ENCODE data around the gene CCDC9B. TPM values are rescaled to one million over a fixed set of nuclear protein-coding genes. Genes with fewer than 3 reads are reported as not detected.

Gene CCDC9B
- total and polyA plus RNA-seq, 2 donors (not counting 1 experiment from before 2014, with no cell fraction given): 2.0 to 38.0 TPM

DNA sequence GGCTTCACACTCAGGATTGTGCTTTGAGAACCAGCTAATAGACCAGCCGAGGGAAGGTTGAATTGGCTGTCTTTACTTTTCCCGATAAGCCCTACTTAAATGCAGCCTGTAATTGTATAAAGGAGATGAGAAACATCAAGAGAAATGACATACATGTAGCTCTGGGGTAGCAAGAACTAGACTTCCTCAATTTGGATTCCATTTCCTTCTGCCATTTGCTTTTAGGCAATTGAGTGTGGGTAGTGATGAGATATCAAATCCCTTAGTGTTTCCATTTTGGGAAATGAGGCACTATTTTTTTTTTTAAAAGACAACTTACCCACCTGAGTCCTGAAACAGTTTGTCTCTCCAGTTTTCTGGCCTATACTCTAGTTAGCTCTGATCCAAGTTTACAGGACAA lies 15.0 kb downstream of the CCDC9B start:
- no peaks in the 10 kb centered on the region for H3K36me3 ChIP-seq (ENCODE audit: control insufficient read depth, insufficient read depth, low read length)

DNA sequence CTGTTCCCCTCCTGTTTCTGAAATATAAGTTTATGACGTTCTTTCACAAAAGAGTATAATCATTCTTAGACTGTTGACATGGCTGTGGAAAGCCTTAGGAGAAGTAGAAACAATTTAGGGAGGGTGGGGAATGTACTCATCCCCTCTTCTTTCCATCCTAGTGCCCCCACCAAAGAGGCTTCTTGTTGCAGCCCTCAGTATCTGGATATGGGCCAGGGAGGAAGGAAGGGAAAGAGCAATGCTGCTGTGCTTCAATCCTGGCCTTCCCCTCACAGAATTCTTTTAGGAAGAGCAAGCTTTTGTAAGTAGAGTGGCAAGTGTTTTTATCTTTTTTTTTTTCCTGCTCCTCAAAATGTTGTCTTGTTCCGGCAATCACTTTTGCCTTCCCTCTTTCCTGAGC lies 15.6 kb downstream of the CCDC9B start:
- Histone ChIP-seq H4K20me1 (ENCODE audit: control insufficient read depth, extremely low read depth, insufficient read depth, low read length) (no peaks in the 10 kb centered on the region), H3K4me1 (ENCODE audit: control insufficient read depth, extremely low read depth, insufficient read depth, low read length) (peaks cover 12% of the 10 kb centered on the region), H3K4me2 (ENCODE audit: extremely low read depth, insufficient read depth, low read length) (peak overlapping the region; percentile 87), H3K27me3 (ENCODE audit: control insufficient read depth, insufficient read depth, low read length) (no peaks in the 10 kb centered on the region), H3K79me2 (ENCODE audit: control insufficient read depth, insufficient read depth, low read length) (peaks cover 4% of the 10 kb centered on the region), H3K27ac (ENCODE audit: insufficient read depth, low read length) (no peak overlapping the region), H3K4me3 (replicated peaks in 1 of 4; ENCODE audit: control extremely low read depth in 1 of 4, insufficient read depth in 1 of 4, low read depth in 3 of 4, low read length in 4 of 4) (peak overlapping the region; percentile 55 to 66 (median 61)), H3K36me3 (ENCODE audit: control insufficient read depth, insufficient read depth, low read length) (no peaks in the 10 kb centered on the region), H2AFZ (ENCODE audit: low read length) (no peak overlapping the region), H3K9me3 (ENCODE audit: control insufficient read depth, insufficient read depth, low read depth, low read length) (no peaks in the 10 kb centered on the region), H3K9ac (ENCODE audit: insufficient read depth, low read length) (no peak overlapping the region)
- DNase-seq (ENCODE audit: low read depth in 2 of 2): no peak
- no peak for TF ChIP-seq EZH2 (IDR thresholded peaks at IDR 0.05; ENCODE audit: low read length, missing control alignments)

More for the DNA sequence above, 15.0 kb downstream of the CCDC9B start:
- Histone ChIP-seq H3K79me2 (ENCODE audit: control insufficient read depth, insufficient read depth, low read length) (peaks cover 4% of the 10 kb centered on the region), H3K9me3 (ENCODE audit: control insufficient read depth, insufficient read depth, low read depth, low read length) (no peaks in the 10 kb centered on the region), H2AFZ (ENCODE audit: low read length) (no peak overlapping the region), H3K27ac (ENCODE audit: insufficient read depth, low read length) (no peak overlapping the region), H3K4me1 (ENCODE audit: control insufficient read depth, extremely low read depth, insufficient read depth, low read length) (peaks cover 12% of the 10 kb centered on the region), H3K4me3 (replicated peaks in 1 of 4; ENCODE audit: control extremely low read depth in 1 of 4, insufficient read depth in 1 of 4, low read depth in 3 of 4, low read length in 4 of 4) (no peak overlapping the region), H3K27me3 (ENCODE audit: control insufficient read depth, insufficient read depth, low read length) (no peaks in the 10 kb centered on the region), H4K20me1 (ENCODE audit: control insufficient read depth, extremely low read depth, insufficient read depth, low read length) (no peaks in the 10 kb centered on the region), H3K9ac (ENCODE audit: insufficient read depth, low read length) (no peak overlapping the region), H3K4me2 (ENCODE audit: extremely low read depth, insufficient read depth, low read length) (no peak overlapping the region)
- DNase-seq (ENCODE audit: low read depth in 2 of 2): no peak
- TF ChIP-seq EZH2 (IDR thresholded peaks at IDR 0.05; ENCODE audit: low read length, missing control alignments) (no peak), CTCF (conservative IDR thresholded peaks at IDR 0.05 in 1 of 2, IDR thresholded peaks at IDR 0.05 in 1 of 2; ENCODE audit: low read depth in 1 of 2, low read length in 2 of 2) (no peak)

DNA sequence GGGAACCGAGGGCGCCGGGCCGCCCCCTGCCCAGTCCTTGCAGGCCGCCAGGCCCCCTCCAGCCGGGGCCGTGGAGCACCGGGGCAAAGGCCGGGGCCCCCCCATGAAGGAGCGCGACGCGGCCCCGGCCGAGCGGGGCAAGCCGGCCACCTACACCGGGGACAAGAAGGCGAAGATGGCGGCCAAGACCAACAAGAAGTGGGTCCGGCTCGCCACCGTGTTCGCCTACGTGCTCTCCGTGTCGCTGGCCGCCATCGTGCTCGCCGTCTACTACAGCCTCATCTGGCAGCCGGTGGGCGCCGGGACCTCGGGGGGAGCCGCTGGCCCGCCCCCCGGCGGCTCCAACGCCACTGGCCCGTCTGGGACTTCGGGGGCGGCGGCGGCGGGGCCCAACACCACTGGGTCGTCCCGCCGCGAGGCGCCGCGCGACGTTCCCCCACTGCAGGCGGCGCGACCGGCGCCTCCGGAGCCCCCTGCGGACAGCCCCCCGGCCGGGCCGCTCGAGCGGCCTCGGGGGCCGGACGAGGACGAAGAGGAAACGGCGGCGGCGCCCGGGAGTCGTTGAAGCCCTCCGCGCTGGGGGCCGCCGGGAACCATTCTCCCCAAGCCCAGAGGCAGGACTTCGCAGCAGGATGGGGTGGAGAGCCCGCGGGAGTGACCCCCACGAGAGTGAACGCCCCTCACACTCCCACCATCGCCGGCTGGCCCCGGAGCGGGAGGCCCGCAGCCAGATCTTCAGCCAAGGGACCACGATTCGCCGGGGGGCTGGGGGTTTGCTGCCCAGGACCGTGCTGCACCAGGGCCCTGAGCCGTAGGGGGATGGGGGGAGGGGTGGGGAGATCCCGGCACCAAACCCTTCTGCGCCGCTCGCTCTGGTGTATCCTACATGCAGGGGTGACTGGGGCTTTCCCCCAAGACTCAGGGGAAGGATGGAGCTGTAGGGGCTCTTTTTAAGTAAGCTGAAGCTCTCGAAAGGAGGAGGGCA lies 16.5 kb downstream of the CCDC9B start:
- H3K4me2 ChIP-seq (ENCODE audit: extremely low read depth, insufficient read depth, low read length): peak overlapping the region; percentile 87
- no peaks in the 10 kb centered on the region for H3K36me3 ChIP-seq (ENCODE audit: control insufficient read depth, insufficient read depth, low read length)
- no peak for DNase-seq (ENCODE audit: low read depth in 2 of 2)
- H3K27me3 ChIP-seq (ENCODE audit: control insufficient read depth, insufficient read depth, low read length): no peaks in the 10 kb centered on the region
- peak overlapping the region; percentile 55 to 66 (median 61) for H3K4me3 ChIP-seq (replicated peaks in 1 of 4; ENCODE audit: control extremely low read depth in 1 of 4, insufficient read depth in 1 of 4, low read depth in 3 of 4, low read length in 4 of 4)
- H3K9me3 ChIP-seq (ENCODE audit: control insufficient read depth, insufficient read depth, low read depth, low read length): no peaks in the 10 kb centered on the region
- H3K9ac ChIP-seq (ENCODE audit: insufficient read depth, low read length): peak overlapping the region; percentile 68
- TF ChIP-seq EZH2 (IDR thresholded peaks at IDR 0.05; ENCODE audit: low read length, missing control alignments) (no peak), CTCF (conservative IDR thresholded peaks at IDR 0.05 in 1 of 2, IDR thresholded peaks at IDR 0.05 in 1 of 2; ENCODE audit: low read depth in 1 of 2, low read length in 2 of 2) (no peak)
- H3K4me1 ChIP-seq (ENCODE audit: control insufficient read depth, extremely low read depth, insufficient read depth, low read length): peaks cover 12% of the 10 kb centered on the region
- peaks cover 4% of the 10 kb centered on the region for H3K79me2 ChIP-seq (ENCODE audit: control insufficient read depth, insufficient read depth, low read length)
- H3K27ac ChIP-seq (ENCODE audit: insufficient read depth, low read length): no peak overlapping the region
- H4K20me1 ChIP-seq (ENCODE audit: control insufficient read depth, extremely low read depth, insufficient read depth, low read length): no peaks in the 10 kb centered on the region
- H2AFZ ChIP-seq (ENCODE audit: low read length): no peak overlapping the region
